GM20000 (cell line): ENCODE data around the gene GPR3.

Experiments
- DNase-seq: peaks from one replicate; pipeline ENCODE4 v3.0.0; 2012; ENCODE audit warnings: low spot score
- TF ChIP-seq, protein P1 (sequence below): IDR thresholded peaks from 2 replicates; pipeline ENCODE4 v1.5.1; 2012; ENCODE audit warnings: mild to moderate bottlenecking, control low read depth; ENCODE audit errors: extremely low read depth, missing control alignments

The GPR3 gene

DNA sequence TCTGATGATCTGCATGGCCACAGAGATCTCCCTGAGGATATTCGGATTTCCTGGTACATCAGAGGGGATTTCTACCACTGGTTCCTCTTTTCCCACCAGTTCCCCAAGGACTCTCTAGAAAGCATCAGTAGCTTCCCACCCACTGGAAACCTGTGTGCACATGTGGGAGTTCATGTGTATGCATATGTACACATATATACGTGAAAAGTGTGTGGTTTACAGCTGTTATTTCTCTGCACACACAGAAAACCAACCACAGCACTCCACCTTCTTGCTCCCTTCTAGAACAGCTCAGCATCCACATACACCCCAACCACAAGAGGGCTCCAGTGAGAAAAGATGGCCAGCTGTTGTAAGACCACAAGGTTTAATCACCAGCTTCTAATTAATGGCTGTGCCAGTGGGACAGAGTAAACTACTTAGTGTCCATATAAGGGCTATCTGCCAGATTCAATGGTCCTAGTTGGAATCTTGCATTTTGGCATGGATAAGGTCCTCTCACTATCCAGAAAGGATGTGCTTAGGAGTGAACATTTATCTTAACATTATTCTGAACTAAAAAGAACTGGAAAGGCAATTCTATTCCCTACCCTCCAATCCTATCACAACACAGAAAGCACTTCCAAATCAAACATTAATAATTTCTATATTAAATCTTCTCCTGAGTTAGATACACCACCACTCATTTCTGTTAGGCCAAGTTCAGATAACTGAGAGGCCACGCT, 24.1 kb downstream of the GPR3 start:
- no peak for DNase-seq
- TF ChIP-seq, protein P1, sequence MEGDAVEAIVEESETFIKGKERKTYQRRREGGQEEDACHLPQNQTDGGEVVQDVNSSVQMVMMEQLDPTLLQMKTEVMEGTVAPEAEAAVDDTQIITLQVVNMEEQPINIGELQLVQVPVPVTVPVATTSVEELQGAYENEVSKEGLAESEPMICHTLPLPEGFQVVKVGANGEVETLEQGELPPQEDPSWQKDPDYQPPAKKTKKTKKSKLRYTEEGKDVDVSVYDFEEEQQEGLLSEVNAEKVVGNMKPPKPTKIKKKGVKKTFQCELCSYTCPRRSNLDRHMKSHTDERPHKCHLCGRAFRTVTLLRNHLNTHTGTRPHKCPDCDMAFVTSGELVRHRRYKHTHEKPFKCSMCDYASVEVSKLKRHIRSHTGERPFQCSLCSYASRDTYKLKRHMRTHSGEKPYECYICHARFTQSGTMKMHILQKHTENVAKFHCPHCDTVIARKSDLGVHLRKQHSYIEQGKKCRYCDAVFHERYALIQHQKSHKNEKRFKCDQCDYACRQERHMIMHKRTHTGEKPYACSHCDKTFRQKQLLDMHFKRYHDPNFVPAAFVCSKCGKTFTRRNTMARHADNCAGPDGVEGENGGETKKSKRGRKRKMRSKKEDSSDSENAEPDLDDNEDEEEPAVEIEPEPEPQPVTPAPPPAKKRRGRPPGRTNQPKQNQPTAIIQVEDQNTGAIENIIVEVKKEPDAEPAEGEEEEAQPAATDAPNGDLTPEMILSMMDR, result peak; percentile 72

DNA sequence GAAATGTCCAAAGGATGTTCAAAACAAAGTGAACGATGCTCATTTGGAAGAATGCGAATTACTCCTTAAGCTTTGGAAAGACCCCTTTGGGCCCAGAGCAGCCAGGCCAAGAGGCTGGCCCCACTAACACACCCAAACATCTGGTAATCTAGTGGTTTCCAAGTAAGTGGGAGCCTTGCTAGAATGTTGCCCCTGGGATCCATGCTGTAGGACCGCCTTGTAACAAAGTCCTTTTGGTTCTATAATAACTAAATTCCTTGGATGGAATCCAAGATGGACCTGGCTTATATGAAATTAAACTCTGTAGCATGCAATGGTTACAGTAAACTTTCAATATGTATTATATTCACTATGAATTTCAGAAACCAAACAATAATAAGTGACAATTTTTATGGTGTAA, 25.3 kb downstream of the GPR3 start:
- DNase-seq, result no peak

DNA sequence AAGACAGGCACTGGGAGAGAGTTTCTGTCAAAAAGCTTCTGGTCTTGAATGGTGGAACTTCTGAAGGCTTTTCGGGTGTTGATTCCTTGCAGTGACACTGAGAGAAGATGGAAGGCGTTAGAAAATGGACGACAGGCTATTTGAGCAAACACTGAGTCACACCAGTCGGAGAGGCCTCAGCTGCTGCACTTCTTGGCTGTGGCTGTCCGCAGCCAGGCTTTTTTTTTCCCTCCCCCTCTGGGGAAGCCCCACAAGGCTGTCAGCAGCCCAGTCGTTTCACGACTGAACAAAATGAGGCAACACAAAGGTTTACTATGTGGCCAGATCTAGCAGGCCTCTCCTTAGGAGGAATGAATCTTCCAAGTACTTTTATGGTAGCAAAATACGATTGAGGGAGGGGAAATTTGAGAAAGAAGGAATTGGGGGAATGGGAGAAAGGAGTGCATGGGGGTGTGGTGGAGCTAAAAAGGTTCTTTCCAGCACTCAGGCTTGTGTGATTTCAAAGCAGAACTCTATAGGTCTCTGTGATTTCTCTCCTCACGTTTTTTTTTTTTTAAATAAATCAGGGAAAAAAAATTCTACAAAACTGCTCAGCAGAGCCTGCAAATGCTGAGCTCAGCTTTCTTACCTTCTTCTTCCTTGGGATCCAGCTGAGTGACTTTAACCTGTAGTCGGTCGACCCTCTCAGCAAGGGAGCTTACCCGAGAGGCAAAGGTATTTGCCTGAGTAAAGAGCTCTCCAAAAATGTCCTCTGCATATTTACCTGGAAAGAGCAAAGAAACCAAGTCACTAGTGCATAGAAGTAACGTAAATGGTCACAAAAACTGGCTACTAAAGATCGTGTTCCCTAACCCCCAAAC, 26.1 kb downstream of the GPR3 start:
- TF ChIP-seq, protein P1, result no peak
- peak; percentile 81 for DNase-seq

More for the DNA sequence above, 25.3 kb downstream of the GPR3 start:
- TF ChIP-seq, protein P1, result no peak

DNA sequence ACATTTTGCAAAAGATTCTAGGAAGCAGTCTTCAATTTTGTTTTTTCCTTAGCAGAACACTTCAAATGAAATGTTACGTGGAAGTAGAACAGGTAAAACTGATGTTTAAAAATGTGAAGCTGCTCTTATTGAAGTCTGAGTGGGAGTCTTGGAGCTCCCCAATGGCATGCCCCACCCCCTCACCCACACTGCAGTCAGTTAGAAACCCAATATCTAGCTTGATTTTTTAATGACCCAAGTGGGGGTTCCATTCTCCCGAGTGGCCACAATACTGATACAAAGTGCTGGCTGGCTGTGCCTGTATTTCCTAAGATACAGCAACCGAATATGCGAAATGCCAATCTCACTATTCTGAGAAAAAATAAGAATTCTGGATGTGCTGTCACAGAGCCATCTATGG, 31.3 kb downstream of the GPR3 start:
- TF ChIP-seq, protein P1, result no peak
- no peak for DNase-seq

DNA sequence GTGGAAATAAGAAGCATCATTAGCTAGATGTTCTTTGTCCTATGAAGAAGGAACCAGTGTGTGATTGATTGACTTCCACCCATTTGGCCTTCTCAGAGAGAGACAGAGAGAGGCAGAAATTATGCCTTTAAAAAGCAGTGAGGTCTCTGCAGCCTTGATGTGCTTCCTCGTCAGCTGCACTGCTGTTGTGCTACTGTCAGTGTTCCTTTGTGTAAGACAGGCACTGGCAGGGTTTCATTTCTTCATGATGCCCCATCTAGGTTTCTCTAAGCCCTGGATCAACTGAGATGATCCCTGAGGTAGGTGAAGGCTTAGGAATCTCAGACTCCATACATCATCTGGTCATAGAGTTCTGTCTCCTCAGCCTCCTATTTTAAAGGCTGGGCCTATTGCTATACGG, 34.9 kb downstream of the GPR3 start:
- no peak for DNase-seq
- TF ChIP-seq, protein P1, result no peak

DNA sequence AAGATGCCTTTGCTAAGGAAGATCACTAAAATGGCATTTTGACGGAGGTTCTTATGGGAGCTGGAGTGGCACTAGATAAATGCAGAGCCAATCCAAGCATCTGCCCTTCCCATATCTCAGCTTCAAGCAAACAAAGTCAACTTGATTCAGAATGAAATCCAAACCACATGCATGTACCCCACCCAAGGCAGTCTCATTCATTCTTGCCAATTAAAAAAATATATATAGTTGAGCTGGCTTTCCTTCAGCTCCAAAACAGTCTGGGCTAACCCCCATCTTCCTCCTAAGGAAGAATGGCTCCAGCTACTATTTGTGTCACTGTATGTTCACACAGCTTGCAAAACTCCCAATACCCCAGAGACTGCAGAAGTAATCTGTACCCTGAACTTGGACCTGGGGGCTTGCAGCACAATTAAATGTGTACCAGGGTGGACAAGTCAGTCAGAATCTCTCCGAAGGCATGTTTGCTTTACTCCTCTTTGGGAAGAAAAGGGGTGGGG, 35.4 kb downstream of the GPR3 start:
- DNase-seq, result no peak
- TF ChIP-seq, protein P1, result no peak
